Activated CD8-positive, alpha-beta memory T cell treated with anti-CD3 and anti-CD28 coated beads, Interleukin-2, amount 50 U/mL, for 1 hour (primary cell): ENCODE results near the gene PABPN1L.
"Not testable (repeated sequence)": the region's sequence is repeated elsewhere in the genome, so short reads cannot be mapped to it uniquely, and the experiment has no call there.

Experiments
- DNase-seq: peaks from one replicate; pipeline ENCODE4 v3.0.0-alpha.2; 2020; ENCODE audit errors: extremely low read depth

Gene PABPN1L

DNA sequence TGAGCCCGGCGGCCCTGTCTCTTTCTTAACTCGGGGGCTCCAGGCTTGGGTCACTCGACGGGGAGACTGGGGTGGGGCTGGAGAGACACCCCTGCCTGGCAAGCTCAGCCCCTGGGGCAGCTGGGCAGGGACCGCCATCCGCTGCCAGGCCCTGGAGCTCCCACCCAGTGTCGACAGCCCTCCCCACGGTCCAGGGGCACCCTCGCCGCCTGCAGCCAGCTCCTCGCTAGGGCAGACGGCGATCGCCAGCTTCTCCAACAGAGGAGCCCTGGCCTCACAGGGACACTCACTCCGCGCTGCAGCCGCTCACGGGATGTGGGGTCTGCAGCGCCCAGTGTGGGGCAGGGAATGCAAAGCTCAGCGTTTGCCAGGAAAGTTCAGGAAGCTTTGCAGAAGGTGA, 38.7 kb downstream of the PABPN1L start:
- no peak for DNase-seq

GRCh38 chr16:88826070-88826840, 40.2 kb downstream of the PABPN1L start:
- DNase-seq, result no peak

- no peak for DNase-seq
Observed at GRCh38 chr16:88825146-88825545, 41.3 kb downstream of the PABPN1L start.

GRCh38 chr16:88824256-88825077, 42.0 kb downstream of the PABPN1L start:
- no peak for DNase-seq

DNA sequence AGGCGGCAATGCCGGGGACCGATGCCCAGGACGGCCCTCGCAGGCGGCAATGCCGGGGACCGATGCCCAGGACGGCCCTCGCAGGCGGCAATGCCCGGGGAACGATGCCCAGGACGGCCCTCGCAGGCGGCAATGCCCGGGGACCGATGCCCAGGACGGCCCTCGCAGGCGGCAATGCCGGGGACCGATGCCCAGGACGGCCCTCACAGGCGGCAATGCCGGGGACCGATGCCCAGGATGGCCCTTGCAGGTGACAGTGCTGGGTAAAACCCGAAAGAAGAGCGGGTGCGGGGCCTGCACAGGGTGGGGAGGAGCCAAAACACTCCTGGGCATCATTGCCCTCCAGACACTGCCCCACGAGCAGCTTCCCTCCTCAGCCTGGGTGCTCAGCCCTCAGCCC, 42.8 kb downstream of the PABPN1L start:
- DNase-seq, result not testable (repeated sequence)

GRCh38 chr16:88822281-88823040, 44.0 kb downstream of the PABPN1L start:
- DNase-seq, result no peak

DNA sequence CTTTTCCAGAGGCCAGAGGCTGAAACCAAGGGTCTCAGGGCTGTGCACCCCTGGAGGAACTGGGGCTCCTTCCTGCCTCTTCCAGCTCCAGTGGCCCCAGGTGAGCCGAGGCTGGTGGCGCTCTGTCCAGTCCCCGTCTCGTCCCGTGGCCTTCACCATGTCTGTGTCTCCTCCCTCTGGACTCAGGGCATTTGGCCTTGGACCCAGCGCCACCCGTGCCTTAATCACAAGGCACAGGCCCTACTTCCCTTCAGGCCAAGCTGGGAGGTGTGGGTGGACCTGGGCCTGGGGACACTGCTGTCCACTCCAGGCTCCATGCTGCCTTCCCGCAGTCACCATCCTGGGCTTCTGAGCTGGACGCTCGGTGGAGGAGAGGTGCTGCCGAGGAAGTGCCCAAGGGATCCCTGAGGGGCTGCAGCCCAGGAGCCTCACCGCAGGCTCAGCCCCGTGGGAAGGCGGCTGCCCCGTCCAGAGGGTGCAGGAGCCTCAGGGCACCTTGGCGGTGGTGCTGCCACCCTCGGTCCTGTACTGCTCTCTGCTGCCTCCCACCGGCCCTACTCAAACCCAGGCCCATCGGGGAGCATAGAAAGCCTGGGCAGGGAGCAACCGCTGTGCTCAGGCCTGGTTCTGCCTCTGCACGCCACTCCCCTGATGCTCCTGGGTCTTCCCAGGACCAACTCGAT, 45.2 kb downstream of the PABPN1L start:
- no peak for DNase-seq

DNA sequence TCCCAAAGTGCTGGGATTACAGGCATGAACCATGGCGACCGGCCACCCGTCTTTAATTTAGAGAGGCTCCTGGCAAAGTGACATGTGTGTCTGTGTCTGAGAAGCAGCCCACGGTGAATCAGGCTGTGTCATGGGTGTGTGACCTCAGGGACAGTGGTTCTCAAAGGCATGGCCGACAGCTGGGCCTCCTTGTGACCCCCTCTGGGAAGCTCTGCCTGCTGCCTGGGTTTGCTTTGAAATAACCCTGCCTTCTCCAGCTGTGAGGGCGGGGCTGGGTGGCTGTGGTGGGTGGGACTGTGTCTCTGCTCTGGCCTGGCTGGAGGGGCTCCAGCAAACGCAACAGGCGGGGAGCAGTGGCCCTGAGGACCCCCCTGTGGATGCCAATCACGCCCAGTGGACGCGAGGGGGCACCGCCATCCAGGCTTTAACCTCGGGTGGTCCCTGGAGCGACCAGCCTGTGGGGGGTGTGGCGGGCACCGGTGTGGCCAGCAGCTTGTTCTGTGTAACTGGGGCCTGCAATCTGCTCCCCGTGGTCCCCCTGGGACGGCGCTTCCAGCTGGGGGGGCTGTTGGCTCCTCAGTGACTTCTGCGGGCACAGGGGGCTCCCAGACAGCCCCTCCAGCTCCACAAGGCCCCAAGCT, 46.0 kb downstream of the PABPN1L start:
- no peak for DNase-seq

- no peak for DNase-seq
Observed at GRCh38 chr16:88819126-88819525, 47.3 kb downstream of the PABPN1L start.

GRCh38 chr16:88818575-88818874, 47.9 kb downstream of the PABPN1L start:
- DNase-seq, result no peak

GRCh38 chr16:88817785-88818574, 48.5 kb downstream of the PABPN1L start:
- DNase-seq, result no peak

DNA sequence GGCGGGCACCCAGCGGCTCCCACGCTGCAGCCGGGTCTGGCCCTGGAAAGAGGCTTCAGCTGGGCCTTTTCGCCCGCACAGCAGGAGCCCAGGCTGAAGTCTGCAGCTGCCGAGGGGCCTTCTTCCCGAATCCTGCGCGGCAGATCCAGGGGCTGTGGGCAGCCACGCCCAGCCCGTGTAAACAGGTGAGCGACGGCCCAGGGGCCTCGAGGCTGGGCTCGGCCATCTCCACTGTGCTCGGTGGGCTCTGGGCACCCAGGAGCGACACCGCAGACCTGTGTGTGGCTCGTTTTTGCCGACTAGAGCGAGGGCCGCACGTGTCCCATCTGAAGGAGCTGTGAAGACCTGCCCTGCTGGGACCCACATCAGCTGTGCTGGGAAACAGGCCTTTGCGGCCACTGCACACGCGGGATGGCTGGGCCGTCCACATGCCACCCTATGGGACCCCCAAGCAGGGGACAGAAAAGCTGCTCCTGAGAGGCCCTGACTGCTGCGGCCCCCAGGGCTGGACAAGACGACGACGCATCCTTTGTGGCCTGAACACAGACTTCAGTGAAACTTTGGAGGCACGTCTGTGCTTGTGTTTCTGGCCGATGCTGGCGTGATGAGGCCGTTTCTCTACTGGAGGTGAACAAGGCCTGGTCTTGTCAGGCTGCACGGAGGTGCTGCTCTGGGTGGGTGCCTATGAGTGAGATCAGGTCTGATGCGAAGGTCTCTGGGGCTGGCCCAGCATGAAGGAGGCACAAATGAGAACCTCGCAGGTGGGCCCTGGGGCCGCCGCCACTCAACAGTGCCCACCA, 49.5 kb downstream of the PABPN1L start:
- no peak for DNase-seq

GRCh38 chr16:88815901-88816589, 50.4 kb downstream of the PABPN1L start:
- DNase-seq, result no peak

- no peak for DNase-seq
Observed at GRCh38 chr16:88815227-88815626, 51.2 kb downstream of the PABPN1L start.

GRCh38 chr16:88814144-88814502, 52.3 kb downstream of the PABPN1L start:
- DNase-seq, result no peak
